HepG2 (cell line): ENCODE results near the gene LSM12. TPM values are rescaled to one million over a fixed set of nuclear protein-coding genes. Genes with fewer than 3 reads are reported as not detected.

ENCODE experiments used
- GATAD2A ChIP-seq: IDR thresholded peaks from 2 replicates; pipeline ENCODE4 v1.6.1; 2016
- KLF15 ChIP-seq: sonication (generic); formaldehyde crosslinking; IDR thresholded peaks from 2 replicates; pipeline ENCODE4 v1.8.1; 2023; ENCODE audit warnings: borderline replicate concordance, mild to moderate bottlenecking, inconsistent platforms, missing genetic modification reagents, mixed read lengths
- MAZ ChIP-seq, 2 experiments: sonication (generic) in 1 of 2; formaldehyde crosslinking in 1 of 2; IDR thresholded peaks; 2 replicates each; pipeline versions ENCODE4 v1.5.0 to v1.6.1; 2012 to 2020; ENCODE audit warnings: low read depth in 2 of 2, mild to moderate bottlenecking in 2 of 2, borderline replicate concordance in 1 of 2, improper control_type of control experiment in 1 of 2, low read length in 1 of 2, missing genetic modification reagents in 1 of 2, moderate library complexity in 1 of 2
- MEIS2 ChIP-seq: sonication (generic); formaldehyde crosslinking; IDR thresholded peaks from 2 replicates; pipeline ENCODE4 v1.9.0; 2021; ENCODE audit warnings: mild to moderate bottlenecking, missing genetic modification reagents
- NFYB ChIP-seq: sonication (generic); formaldehyde crosslinking; IDR thresholded peaks from 2 replicates; pipeline ENCODE4 v1.4.0; 2020; ENCODE audit warnings: missing genetic modification reagents
- RBFOX2 ChIP-seq: fragments of 200-400 bp; formaldehyde crosslinking; IDR thresholded peaks from 2 replicates; pipeline ENCODE4 v1.6.1; 2017; ENCODE audit warnings: low read depth, mild to moderate bottlenecking, low read length
- TOPORS ChIP-seq: sonication (generic); formaldehyde crosslinking; IDR thresholded peaks from 2 replicates; pipeline ENCODE4 v1.8.0; 2023; ENCODE audit warnings: mild to moderate bottlenecking, missing genetic modification reagents
- ZNF143 ChIP-seq: sonication (generic); formaldehyde crosslinking; IDR thresholded peaks from 2 replicates; pipeline ENCODE4 v1.4.0; 2020; ENCODE audit warnings: missing genetic modification reagents
- ZNF784 ChIP-seq: sonication (generic); formaldehyde crosslinking; IDR thresholded peaks from 2 replicates; pipeline ENCODE4 v1.5.1; 2020; ENCODE audit warnings: missing genetic modification reagents, mild to moderate bottlenecking, borderline replicate concordance
- polyA plus RNA-seq, 8 experiments: library from polyadenylated mRNA; depleted of rRNA in 3 of 8; stranded (reverse) in 7 of 8; unstranded in 1 of 8; fragments of >200 nt; fragmentation: Illumina TruSeq in 4 of 8; extraction: Trizol in 4 of 8; gene quantifications; 2 replicates each; pipeline versions ENCODE4 v1.2.1 to v1.2.3, GENCODE V29; 2011 to 2016; ENCODE audit warnings: low read depth in 4 of 8, missing spikeins in 1 of 8, mixed read lengths in 1 of 8; ENCODE audit not compliant: insufficient read depth in 1 of 8
- total RNA-seq, 5 experiments: library from RNA; depleted of rRNA; stranded (reverse); fragments of >200 nt; fragmentation: Illumina TruSeq; extraction: Trizol; gene quantifications; 2 replicates each; pipeline ENCODE4 v1.2.3, GENCODE V29; 2016; ENCODE audit warnings: low read depth in 1 of 5
- TF ChIP-seq, protein P1 (sequence below), 2 experiments: fragments of 450-650 bp in 1 of 2; sonication (generic) in 1 of 2; formaldehyde crosslinking in 1 of 2; IDR thresholded peaks; 2 replicates each; pipeline versions ENCODE4 v1.6.1 to v1.8.0; 2016 to 2022; ENCODE audit warnings: antibody characterized with exemption in 1 of 2, mild to moderate bottlenecking in 1 of 2, missing genetic modification reagents in 1 of 2
- TF ChIP-seq, protein P2 (sequence below): sonication (generic); formaldehyde crosslinking; IDR thresholded peaks from 2 replicates; pipeline ENCODE4 v1.8.0; 2022; ENCODE audit warnings: mild to moderate bottlenecking, missing genetic modification reagents, moderate library complexity

LSM12 gene
- total and polyA plus RNA-seq, 2 of the 13 experiments (the other 11 are each of a cell fraction or from before 2014, with no cell fraction given): 52.8 to 55.7 TPM

- TF ChIP-seq, protein P1, sequence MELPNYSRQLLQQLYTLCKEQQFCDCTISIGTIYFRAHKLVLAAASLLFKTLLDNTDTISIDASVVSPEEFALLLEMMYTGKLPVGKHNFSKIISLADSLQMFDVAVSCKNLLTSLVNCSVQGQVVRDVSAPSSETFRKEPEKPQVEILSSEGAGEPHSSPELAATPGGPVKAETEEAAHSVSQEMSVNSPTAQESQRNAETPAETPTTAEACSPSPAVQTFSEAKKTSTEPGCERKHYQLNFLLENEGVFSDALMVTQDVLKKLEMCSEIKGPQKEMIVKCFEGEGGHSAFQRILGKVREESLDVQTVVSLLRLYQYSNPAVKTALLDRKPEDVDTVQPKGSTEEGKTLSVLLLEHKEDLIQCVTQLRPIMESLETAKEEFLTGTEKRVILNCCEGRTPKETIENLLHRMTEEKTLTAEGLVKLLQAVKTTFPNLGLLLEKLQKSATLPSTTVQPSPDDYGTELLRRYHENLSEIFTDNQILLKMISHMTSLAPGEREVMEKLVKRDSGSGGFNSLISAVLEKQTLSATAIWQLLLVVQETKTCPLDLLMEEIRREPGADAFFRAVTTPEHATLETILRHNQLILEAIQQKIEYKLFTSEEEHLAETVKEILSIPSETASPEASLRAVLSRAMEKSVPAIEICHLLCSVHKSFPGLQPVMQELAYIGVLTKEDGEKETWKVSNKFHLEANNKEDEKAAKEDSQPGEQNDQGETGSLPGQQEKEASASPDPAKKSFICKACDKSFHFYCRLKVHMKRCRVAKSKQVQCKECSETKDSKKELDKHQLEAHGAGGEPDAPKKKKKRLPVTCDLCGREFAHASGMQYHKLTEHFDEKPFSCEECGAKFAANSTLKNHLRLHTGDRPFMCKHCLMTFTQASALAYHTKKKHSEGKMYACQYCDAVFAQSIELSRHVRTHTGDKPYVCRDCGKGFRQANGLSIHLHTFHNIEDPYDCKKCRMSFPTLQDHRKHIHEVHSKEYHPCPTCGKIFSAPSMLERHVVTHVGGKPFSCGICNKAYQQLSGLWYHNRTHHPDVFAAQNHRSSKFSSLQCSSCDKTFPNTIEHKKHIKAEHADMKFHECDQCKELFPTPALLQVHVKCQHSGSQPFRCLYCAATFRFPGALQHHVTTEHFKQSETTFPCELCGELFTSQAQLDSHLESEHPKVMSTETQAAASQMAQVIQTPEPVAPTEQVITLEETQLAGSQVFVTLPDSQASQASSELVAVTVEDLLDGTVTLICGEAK (IDR thresholded peaks at IDR 0.05): no peak
- TF ChIP-seq, protein P1 (CRISPR knock-in tag; IDR thresholded peaks at IDR 0.05): peak; percentile 29; the same call in 1 of the 2 replicates
- TF ChIP-seq, protein P2, sequence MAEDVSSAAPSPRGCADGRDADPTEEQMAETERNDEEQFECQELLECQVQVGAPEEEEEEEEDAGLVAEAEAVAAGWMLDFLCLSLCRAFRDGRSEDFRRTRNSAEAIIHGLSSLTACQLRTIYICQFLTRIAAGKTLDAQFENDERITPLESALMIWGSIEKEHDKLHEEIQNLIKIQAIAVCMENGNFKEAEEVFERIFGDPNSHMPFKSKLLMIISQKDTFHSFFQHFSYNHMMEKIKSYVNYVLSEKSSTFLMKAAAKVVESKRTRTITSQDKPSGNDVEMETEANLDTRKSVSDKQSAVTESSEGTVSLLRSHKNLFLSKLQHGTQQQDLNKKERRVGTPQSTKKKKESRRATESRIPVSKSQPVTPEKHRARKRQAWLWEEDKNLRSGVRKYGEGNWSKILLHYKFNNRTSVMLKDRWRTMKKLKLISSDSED: 0 out of 2 replicates have a peak, but pooled peaks have one; percentile 66
- TF ChIP-seq ZNF784 (CRISPR knock-in tag) (peak; percentile 54; the same call in 1 of the 2 replicates), MEIS2 (CRISPR knock-in tag) (0 out of 2 replicates have a peak, but pooled peaks have one; percentile 1), RBFOX2 (peak; percentile 71), ZNF143 (CRISPR knock-in tag) (0 out of 2 replicates have a peak, but pooled peaks have one; percentile 8), KLF15 (no peak; the same call in 1 of the 2 replicates), MAZ (IDR thresholded peaks at IDR 0.05; ENCODE audit: borderline replicate concordance, low read depth, low read length) (no peak), MAZ (CRISPR knock-in tag; IDR thresholded peaks at IDR 0.05; ENCODE audit: low read depth) (peak; percentile 77), TOPORS (CRISPR knock-in tag) (0 out of 2 replicates have a peak, but pooled peaks have one; percentile 33), GATAD2A (CRISPR knock-in tag) (peak; percentile 72; the same call in 1 of the 2 replicates), NFYB (CRISPR knock-in tag) (0 out of 2 replicates have a peak, but pooled peaks have one; percentile 15)
These were observed 61.5 kb downstream of the LSM12 start (continued) for GRCh38 chr17:44004761-44005526.
